ENCODE data around the gene JAKMIP2. TPM values are rescaled to one million over a fixed set of nuclear protein-coding genes. Genes with fewer than 3 reads are reported as not detected.
"Not testable (repeated sequence)": the region's sequence is repeated elsewhere in the genome, so short reads cannot be mapped to it uniquely, and the experiment has no call there.

JAKMIP2 gene
- 1 to 10 TPM in 2 of 4 donors, under 1 TPM in 2; 0.83 to 2.6 (median 1.3) TPM for total RNA-seq

GRCh38 chr5:147782110-147783028 is at the start of gene JAKMIP2:
TSS of gene JAKMIP2 (minus strand) at chr5:147782728. CDS start at chr5:147671806, 110,922 bp downstream.
- Histone ChIP-seq H3K9me3 (no peaks in the 10 kb centered on the region), H3K27me3 (peaks cover 0 to 8% (median 0%) of the 10 kb centered on the region in 4 donors), H3K27ac (replicated peaks in 1 of 4) (no peak within 1 kb of the TSS), H3K4me1 (peaks cover 0 to 10% (median 8%) of the 10 kb centered on the region in 4 donors), H3K4me3 (peak within 1 kb of the TSS; percentile 2 to 34 (median 20)), H3K36me3 (no peaks in the 10 kb centered on the region)
- 1% methylated on average over 13 of the region's 19 CpGs for WGBS
- DNase-seq (ENCODE audit: extremely low spot score) = peak; percentile 94
- TF ChIP-seq POLR2A (IDR thresholded peaks at IDR 0.05; ENCODE audit: low read depth) (no peak), EP300 (IDR thresholded peaks at IDR 0.05) (no peak), CTCF (IDR thresholded peaks at IDR 0.05) (no peak), POLR2AphosphoS5 (IDR thresholded peaks at IDR 0.05) (no peak)
- intact Hi-C loops (cut with DNase I) = no loop called here

- Histone ChIP-seq H3K4me3 (no peak within 1 kb of the TSS), H3K9me3 (no peaks in the 10 kb centered on the region), H3K36me3 (no peaks in the 10 kb centered on the region), H3K27ac (replicated peaks in 1 of 4) (no peak within 1 kb of the TSS), H3K4me1 (no peaks in the 10 kb centered on the region), H3K27me3 (no peaks in the 10 kb centered on the region)
- TF ChIP-seq POLR2A (IDR thresholded peaks at IDR 0.05; ENCODE audit: low read depth) (no peak), EP300 (IDR thresholded peaks at IDR 0.05) (no peak), POLR2AphosphoS5 (IDR thresholded peaks at IDR 0.05) (no peak), CTCF (IDR thresholded peaks at IDR 0.05) (no peak)
- WGBS = 92% methylated on average over 3 of the region's 3 CpGs
- intact Hi-C loops (cut with DNase I) = no loop called here
- no peak for DNase-seq (ENCODE audit: extremely low spot score)
Measured at GRCh38 chr5:147831465-147831864, 48.9 kb upstream of the JAKMIP2 start, which contains the start of gene SPINK1. TSS of gene SPINK1 (minus strand) at chr5:147831671. CDS start at chr5:147831577, 94 bp downstream.

- Histone ChIP-seq H3K4me1 (no peaks in the 10 kb centered on the region), H3K27ac (replicated peaks in 1 of 4) (no peak overlapping the region), H3K4me3 (no peak overlapping the region), H3K36me3 (no peaks in the 10 kb centered on the region), H3K27me3 (no peaks in the 10 kb centered on the region), H3K9me3 (no peaks in the 10 kb centered on the region)
- TF ChIP-seq POLR2AphosphoS5 (IDR thresholded peaks at IDR 0.05) (no peak), EP300 (IDR thresholded peaks at IDR 0.05) (no peak), POLR2A (IDR thresholded peaks at IDR 0.05; ENCODE audit: low read depth) (no peak), CTCF (IDR thresholded peaks at IDR 0.05) (no peak)
- intact Hi-C loops (cut with DNase I) = no loop called here
- DNase-seq (ENCODE audit: extremely low spot score) = no peak
Measured at GRCh38 chr5:147830035-147830434, 47.5 kb upstream of the JAKMIP2 start.

GRCh38 chr5:147827017-147827416 is 44.5 kb upstream of the JAKMIP2 start:
- H3K9me3 ChIP-seq; DNase-seq (ENCODE audit: extremely low spot score); H3K4me1 ChIP-seq; H3K4me3 ChIP-seq; H3K27me3 ChIP-seq; H3K27ac ChIP-seq (replicated peaks in 1 of 4); intact Hi-C loops (cut with DNase I); H3K36me3 ChIP-seq: not testable (repeated sequence)
- WGBS = 90% methylated on average over 5 of the region's 5 CpGs

GRCh38 chr5:147826361-147826760 is 43.8 kb upstream of the JAKMIP2 start:
- DNase-seq (ENCODE audit: extremely low spot score) = no peak
- Histone ChIP-seq H3K27me3 (no peaks in the 10 kb centered on the region), H3K4me3 (no peak overlapping the region), H3K9me3 (no peaks in the 10 kb centered on the region), H3K27ac (replicated peaks in 1 of 4) (no peak overlapping the region), H3K36me3 (no peaks in the 10 kb centered on the region), H3K4me1 (no peaks in the 10 kb centered on the region)
- intact Hi-C loops (cut with DNase I) = no loop called here
- 59% methylated on average over 2 of the region's 2 CpGs for WGBS
- TF ChIP-seq POLR2A (IDR thresholded peaks at IDR 0.05; ENCODE audit: low read depth) = no peak
- TF ChIP-seq CTCF (IDR thresholded peaks at IDR 0.05) = no peak
- TF ChIP-seq EP300 (IDR thresholded peaks at IDR 0.05) = no peak
- no peak for TF ChIP-seq POLR2AphosphoS5 (IDR thresholded peaks at IDR 0.05)
